ENCODE results near the gene DTHD1. TPM values are rescaled to one million over a fixed set of nuclear protein-coding genes. Genes with fewer than 3 reads are reported as not detected.
A peak's percentile ranks its signal among the peaks of the same experiment; 100 is the strongest.

Gene DTHD1
- total RNA-seq, 1 experiment from 2014 or later: not detected

- no peak overlapping the region for H3K4me3 ChIP-seq (replicated peaks in 1 of 2; ENCODE audit: low read depth in 1 of 2, low read length in 2 of 2)
- BruUV-seq (replicated peaks): no TSS peak
- POLR2A ChIA-PET: no interaction called here
- CTCF ChIA-PET: no interaction called here
- no peaks in the 10 kb centered on the region for H4K20me1 ChIP-seq (ENCODE audit: insufficient read depth)
- DNase-seq (ENCODE audit: low read depth, low spot score) (no peak), ATAC-seq (no peak)
- TF ChIP-seq MAX (IDR thresholded peaks at IDR 0.05) (no peak), YY1 (IDR thresholded peaks at IDR 0.05; ENCODE audit: extremely low read depth, insufficient replicate concordance, low read depth, low read length) (no peak), ATF3 (IDR thresholded peaks at IDR 0.05) (no peak), CBX3 (IDR thresholded peaks at IDR 0.05; ENCODE audit: low read depth) (no peak), REST (IDR thresholded peaks at IDR 0.05; ENCODE audit: low read depth) (no peak), ZNF274 (IDR thresholded peaks at IDR 0.05; ENCODE audit: low read depth, low read length) (no peak), CTCF (IDR thresholded peaks at IDR 0.05 in 2 of 3, conservative IDR thresholded peaks at IDR 0.05 in 1 of 3; ENCODE audit: borderline replicate concordance in 1 of 3, insufficient read depth in 1 of 3, low read depth in 2 of 3, low read length in 2 of 3) (no peak), CEBPB (IDR thresholded peaks at IDR 0.05; ENCODE audit: low read depth) (no peak), TCF7L2 (IDR thresholded peaks at IDR 0.05; ENCODE audit: borderline replicate concordance, extremely low read depth, insufficient read depth, insufficient read length) (no peak), EZH2phosphoT487 (IDR thresholded peaks at IDR 0.05; ENCODE audit: borderline replicate concordance) (no peak)
- TF ChIP-seq, protein P1, sequence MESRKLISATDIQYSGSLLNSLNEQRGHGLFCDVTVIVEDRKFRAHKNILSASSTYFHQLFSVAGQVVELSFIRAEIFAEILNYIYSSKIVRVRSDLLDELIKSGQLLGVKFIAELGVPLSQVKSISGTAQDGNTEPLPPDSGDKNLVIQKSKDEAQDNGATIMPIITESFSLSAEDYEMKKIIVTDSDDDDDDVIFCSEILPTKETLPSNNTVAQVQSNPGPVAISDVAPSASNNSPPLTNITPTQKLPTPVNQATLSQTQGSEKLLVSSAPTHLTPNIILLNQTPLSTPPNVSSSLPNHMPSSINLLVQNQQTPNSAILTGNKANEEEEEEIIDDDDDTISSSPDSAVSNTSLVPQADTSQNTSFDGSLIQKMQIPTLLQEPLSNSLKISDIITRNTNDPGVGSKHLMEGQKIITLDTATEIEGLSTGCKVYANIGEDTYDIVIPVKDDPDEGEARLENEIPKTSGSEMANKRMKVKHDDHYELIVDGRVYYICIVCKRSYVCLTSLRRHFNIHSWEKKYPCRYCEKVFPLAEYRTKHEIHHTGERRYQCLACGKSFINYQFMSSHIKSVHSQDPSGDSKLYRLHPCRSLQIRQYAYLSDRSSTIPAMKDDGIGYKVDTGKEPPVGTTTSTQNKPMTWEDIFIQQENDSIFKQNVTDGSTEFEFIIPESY (IDR thresholded peaks at IDR 0.05; ENCODE audit: extremely low read depth, insufficient replicate concordance, low read length): no peak
- no peak overlapping the region for H3K27ac ChIP-seq (ENCODE audit: low read depth, low read length)
- H3K9ac ChIP-seq (ENCODE audit: low read length): no peak overlapping the region
- H3K79me2 ChIP-seq (ENCODE audit: insufficient read depth, low read length): no peaks in the 10 kb centered on the region
- no peaks in the 10 kb centered on the region for H3K27me3 ChIP-seq (ENCODE audit: insufficient read depth, low read length)
- no peaks in the 10 kb centered on the region for H3K9me3 ChIP-seq (ENCODE audit: control insufficient read depth in 1 of 2, insufficient read depth in 1 of 2, low read depth in 1 of 2, low read length in 2 of 2)
- peak overlapping the region; percentile 1 for H2AFZ ChIP-seq (ENCODE audit: low read depth, low read length, poor library complexity, severe bottlenecking)
- H3K36me3 ChIP-seq (ENCODE audit: control insufficient read depth in 1 of 2, insufficient read depth in 2 of 2, low read length in 2 of 2): no peaks in the 10 kb centered on the region
- H3K4me1 ChIP-seq (ENCODE audit: control insufficient read depth in 1 of 2, insufficient read depth in 2 of 2, low read length in 2 of 2): no peaks in the 10 kb centered on the region
- H3K4me2 ChIP-seq (ENCODE audit: low read length): no peak overlapping the region
- intact Hi-C loops (cut with micrococcal nuclease): no loop called here
- H3K9me2 ChIP-seq (ENCODE audit: insufficient read depth): no peaks in the 10 kb centered on the region
- RAD21 ChIA-PET (ENCODE audit: low non-redundant PET in 1 of 2, low total read pairs in 2 of 2, uncharacterized antibody in 2 of 2, unreplicated experiment in 2 of 2): no interaction called here
Observed at GRCh38 chr4:36292556-36293188, 11.3 kb downstream of the DTHD1 start.

Data from HCT116 (cell line).